Erythroblast (primary cell): ENCODE results near the gene SMARCC1.

ENCODE experiments used
- GATA1 ChIP-seq: IDR thresholded peaks from 2 replicates; pipeline ENCODE4 v1.6.1; 2011; ENCODE audit warnings: low read depth, mild to moderate bottlenecking, control low read depth, low read length, moderate library complexity
- POLR2A ChIP-seq: IDR thresholded peaks from 2 replicates; pipeline ENCODE4 v1.6.1; 2011; ENCODE audit warnings: mild to moderate bottlenecking, low read length

DNA sequence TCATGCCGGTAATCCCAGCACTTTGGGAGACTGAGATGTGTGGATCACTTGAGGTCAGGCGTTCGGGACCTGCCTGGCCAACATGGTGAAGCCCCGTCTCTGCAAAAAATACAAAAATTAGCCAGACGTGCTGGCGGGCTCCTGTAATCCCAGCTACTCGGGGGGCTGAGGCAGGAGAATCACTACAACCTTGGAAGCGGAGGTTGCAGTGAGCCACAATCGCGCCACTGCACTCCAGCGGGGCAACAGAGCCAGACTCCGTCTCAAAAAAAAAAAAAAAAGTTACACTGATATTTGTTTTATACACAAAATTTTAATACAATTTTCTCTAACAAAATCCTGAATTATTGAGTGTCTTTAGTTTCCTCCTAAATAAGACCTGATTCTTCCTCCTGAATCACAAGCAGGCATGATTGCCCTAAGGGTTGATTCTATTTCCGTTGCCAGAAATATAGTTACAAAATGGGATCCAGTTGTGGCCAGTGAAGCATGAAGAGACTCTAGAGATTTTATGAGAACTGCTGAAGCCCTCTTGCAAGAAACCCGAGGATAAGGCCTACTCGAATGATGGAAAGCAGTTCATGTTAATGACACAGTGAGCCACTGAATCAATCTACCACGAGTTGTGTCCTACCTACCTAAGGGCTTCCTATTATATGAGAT, 9.6 kb upstream of the SMARCC1 start:
- TF ChIP-seq POLR2A (no peak), GATA1 (no peak)
